ENCODE measurements around the gene ANKRD40CL. TPM values are rescaled to one million over a fixed set of nuclear protein-coding genes. Genes with fewer than 3 reads are reported as not detected.
"Not testable (repeated sequence)": the region's sequence is repeated elsewhere in the genome, so short reads cannot be mapped to it uniquely, and the experiment has no call there.

Gene ANKRD40CL
- total RNA-seq, 1 donor from 2014 or later: not detected

DNA sequence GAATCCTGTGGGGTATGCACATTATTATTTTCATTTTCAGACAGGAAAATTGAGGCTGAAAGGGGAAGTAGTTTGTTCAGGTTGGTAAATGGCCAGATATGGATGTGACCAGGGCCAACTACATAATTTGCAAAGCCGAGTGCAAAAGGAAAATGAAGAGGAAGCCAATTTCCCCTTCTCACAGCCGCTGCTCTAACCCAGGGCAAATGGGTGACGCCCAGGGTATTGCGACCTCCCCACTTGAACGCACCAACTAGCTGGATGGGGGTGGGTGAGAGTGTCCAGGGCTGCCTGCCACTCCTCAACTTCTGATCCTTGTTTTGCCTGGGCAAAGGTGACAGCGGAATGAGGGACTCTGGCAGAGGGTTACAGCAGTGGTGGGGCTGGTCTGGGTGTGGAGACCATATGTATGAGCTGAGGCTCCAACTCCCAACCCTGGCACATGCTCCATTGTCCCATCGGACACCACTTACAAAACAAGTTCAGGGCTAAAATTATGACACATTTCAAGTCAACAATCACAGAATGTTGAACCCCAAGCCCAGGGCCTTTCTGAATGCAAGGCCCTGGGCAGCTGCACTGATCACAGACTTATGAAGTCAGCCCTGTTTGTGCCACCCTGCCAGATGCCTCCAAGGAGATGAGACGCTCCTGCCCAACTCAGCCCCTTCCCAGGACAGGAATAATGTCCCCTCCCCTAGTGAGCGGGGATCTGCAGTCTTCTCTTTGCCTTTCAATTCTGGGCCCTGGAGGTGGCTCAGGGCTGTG is 1.7 kb downstream of the ANKRD40CL start:
- DNase-seq (ENCODE audit: low spot score): no peak
- intact Hi-C loops (cut with DNase I): no loop called here

GRCh38 chr17:50764734-50765149 is 2.6 kb downstream of the ANKRD40CL start:
- intact Hi-C loops (cut with DNase I): no loop called here
- DNase-seq (ENCODE audit: low spot score): no peak

GRCh38 chr17:50763716-50764475 is 3.4 kb downstream of the ANKRD40CL start:
- intact Hi-C loops (cut with DNase I): no loop called here

DNA sequence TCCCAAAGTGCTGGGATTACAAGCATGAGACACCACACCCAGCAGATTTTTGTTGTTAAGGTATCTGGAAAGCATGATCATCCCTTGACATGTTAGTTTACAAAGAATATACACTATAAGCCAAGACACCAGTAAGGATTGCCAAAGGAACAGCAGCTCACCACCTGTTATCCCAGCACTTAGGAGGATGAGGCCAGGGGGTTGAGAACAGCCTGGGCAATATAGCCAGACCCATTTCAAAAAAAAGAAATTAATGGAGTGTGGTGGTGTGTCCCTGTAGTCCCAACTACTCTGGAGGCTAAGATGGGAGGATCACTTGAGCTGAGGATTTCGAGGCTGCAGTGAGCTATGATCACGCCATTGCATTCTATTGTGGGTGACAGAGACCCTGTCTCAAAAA is 5.1 kb downstream of the ANKRD40CL start:
- DNase-seq (ENCODE audit: low spot score): no peak

More at GRCh38 chr17:50763716-50764475, 3.4 kb downstream of the ANKRD40CL start:
- DNase-seq (ENCODE audit: low spot score): no peak

DNA sequence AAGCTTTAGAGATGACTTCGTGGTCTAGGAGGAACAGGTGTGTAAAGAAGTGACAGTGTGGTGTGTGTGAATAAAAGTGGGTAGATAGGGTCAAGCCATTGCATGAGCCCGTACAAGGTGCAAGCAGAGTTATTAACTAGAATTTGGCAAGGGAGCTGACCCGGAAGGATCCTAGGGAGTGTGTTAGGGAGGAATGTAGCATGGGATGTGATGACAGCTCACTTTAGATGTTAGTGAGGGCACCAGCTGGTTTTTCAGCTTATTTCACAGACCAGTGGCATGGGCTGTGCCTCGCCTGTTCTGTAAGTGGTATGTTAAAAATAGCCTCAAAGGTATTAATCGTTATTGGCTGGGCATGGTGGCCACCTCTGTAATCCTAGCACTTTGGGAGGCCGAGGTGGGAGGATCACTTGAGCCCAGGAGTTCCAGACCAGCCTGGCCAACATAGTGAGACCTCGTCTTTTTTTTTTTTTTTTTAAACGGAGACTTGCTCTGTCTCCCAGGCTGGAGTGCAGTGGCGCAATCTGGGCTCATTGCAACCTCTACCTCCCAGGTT is 8.3 kb downstream of the ANKRD40CL start:
- intact Hi-C loops (cut with DNase I): no loop called here
- DNase-seq (ENCODE audit: low spot score): no peak

More for the DNA sequence above, 5.1 kb downstream of the ANKRD40CL start:
- intact Hi-C loops (cut with DNase I): no loop called here

DNA sequence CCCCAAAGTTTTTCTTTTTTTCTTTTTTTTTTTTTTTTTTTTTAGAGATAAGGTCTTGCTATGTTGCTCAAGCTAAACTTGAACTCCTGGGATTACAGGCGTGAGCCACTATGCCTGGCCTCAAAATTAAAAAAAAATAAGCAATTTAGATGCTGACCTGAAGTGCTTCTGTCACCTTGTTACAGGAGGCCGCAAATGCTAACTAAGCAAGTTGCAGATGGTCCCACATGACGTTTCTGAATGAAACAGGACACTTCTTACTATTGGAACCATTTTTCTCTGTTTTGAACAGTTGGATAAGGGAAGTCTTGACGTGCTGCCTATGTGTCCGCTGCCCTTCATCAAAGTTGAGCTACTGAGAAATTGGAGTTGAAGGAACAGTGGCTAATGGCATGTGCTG is 8.8 kb downstream of the ANKRD40CL start:
- no peak for DNase-seq (ENCODE audit: low spot score)
- intact Hi-C loops (cut with DNase I): no loop called here

GRCh38 chr17:50754521-50754920 is 12.8 kb downstream of the ANKRD40CL start:
- intact Hi-C loops (cut with DNase I): no loop called here
- DNase-seq (ENCODE audit: low spot score): no peak

- intact Hi-C loops (cut with DNase I): no loop called here
- DNase-seq (ENCODE audit: low spot score): no peak
Observed at GRCh38 chr17:50749245-50749644, 18.1 kb downstream of the ANKRD40CL start.

- intact Hi-C loops (cut with DNase I): no loop called here
- no peak for DNase-seq (ENCODE audit: low spot score)
Observed at GRCh38 chr17:50745631-50746030, 21.7 kb downstream of the ANKRD40CL start.

DNA sequence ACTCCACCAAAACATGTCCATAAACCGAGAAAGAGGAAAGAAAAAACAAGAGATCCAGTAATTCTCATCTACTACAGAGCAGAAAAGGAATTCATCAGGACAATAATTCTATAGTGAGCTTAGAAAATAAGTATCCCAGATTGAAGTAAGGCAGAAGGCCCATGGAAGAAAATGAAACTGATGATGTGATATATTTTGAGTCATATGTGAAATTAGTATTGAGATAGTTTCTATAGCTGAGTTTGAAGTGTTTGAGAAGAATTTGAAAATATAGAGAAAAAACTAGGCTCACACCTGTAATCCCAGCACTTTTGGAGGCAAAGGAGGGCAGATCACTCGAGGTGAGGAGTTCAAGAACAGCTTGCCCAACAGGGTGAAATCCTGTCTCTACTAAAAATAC is 28.2 kb downstream of the ANKRD40CL start:
- intact Hi-C loops (cut with DNase I): no loop called here
- DNase-seq (ENCODE audit: low spot score): no peak

DNA sequence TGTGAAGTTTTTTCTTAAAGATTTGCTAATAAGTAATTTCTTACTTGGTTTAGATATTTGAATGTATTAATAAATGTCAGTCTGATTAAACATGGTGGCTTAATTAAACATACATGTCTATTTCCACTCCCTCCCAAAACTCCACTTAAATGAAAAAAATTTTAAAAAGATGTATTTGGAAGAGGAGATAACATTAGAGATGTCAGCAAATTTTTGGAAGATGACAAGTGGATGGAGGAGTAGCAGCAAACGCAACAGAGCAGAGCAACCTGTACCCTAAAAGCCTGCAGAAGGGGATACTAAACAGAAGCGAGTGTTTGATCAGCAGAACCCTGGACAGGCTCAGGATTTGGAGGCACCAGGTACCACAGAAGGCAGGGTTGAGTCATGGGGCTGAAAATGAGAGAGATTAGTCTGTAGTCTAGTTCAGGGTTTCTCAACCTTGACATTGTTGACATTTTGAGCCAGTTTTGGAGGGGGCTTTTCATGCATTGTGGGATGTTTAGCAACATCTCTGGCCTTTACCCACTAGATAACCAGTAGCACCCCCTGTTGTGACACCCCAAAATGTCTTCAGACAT is 30.1 kb downstream of the ANKRD40CL start:
- DNase-seq (ENCODE audit: low spot score): no peak
- intact Hi-C loops (cut with DNase I): no loop called here

DNA sequence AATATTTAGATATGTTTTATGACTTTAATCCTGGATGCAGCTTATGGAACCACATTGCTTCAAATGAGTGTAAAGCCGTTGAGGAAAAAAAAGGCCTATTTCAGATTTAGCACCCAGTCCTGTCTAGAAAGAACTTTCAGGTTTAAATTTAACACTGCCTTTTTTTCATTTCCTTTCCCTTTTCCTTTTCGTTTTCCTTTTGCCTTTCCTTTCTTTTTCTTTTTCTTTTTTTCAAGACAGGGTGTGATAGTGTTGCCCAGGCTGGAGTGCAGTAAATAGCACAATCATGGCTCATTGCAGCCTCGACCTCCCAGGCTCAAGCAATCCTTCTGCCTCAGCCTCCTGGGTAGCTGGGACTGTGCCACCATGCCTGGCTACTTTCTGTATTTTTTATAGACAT is 32.0 kb downstream of the ANKRD40CL start:
- intact Hi-C loops (cut with DNase I): no loop called here

GRCh38 chr17:50731575-50732460 is 35.5 kb downstream of the ANKRD40CL start:
- DNase-seq (ENCODE audit: low spot score): no peak
- intact Hi-C loops (cut with DNase I): no loop called here

More for the DNA sequence above, 32.0 kb downstream of the ANKRD40CL start:
- DNase-seq (ENCODE audit: low spot score): no peak

DNA sequence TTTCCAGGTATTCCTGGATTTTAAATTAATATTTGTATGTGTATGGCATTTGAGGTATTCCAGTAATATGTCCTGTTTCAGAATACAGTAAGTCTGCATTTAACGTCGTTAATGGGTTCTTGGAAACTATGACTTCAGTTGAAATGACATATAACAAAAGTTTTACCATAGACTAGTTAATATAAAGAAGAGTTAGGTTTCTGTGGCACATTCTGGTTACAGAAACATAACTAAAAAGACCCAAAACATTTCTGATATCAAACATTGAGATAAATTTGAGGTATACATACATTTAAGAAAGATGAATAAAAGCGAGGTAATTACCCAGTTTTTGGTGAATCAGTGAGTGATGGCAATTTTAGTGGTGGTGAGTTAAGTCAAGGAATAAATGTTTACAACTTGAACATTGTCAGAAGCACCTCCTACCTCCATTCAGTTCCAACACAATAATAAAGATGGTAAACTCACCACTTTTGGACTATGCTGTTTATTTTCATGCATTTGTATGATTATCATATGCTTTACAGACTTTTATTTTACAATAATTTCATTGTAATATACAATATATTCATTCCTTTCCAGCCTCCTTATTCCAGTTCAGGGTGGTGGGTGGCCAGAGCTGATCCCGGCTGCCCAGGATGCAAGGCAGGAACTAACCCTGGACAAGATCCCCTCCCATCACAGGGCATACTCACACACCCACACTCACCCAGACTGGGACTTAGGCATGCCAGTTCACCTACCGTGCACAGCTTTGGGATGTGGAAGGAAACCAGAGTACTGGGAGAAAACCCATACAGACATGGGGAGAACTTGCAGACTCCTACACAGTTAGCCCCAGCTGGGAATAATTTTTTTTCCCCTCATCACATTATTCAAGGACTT is 38.2 kb downstream of the ANKRD40CL start:
- intact Hi-C loops (cut with DNase I): no loop called here
- no peak for DNase-seq (ENCODE audit: low spot score)

- no peak for DNase-seq (ENCODE audit: low spot score)
- intact Hi-C loops (cut with DNase I): no loop called here
Observed at GRCh38 chr17:50728112-50728429, 39.2 kb downstream of the ANKRD40CL start.

GRCh38 chr17:50725769-50726655 is 41.3 kb downstream of the ANKRD40CL start:
- DNase-seq (ENCODE audit: low spot score): no peak
- intact Hi-C loops (cut with DNase I): no loop called here

DNA sequence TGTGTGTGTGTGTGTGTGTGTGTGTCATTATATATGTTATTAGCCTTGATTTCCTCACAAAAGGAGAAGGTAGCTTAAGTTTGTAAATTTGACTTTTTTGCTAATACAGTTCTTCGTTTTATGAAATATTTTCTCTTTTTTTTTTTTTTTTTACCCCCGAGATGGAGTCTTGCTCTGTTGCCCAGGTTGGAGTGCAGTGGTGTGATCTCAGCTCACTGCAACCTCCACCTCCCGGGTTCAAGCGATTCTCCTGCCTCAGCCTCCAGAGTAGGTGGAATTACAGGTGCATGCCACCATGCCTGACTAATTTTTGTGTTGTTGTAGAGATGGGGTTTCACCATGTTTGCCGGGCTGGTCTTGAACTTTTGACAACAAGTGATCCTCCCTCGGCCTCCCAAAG is 42.7 kb downstream of the ANKRD40CL start:
- DNase-seq (ENCODE audit: low spot score); intact Hi-C loops (cut with DNase I): not testable (repeated sequence)

DNA sequence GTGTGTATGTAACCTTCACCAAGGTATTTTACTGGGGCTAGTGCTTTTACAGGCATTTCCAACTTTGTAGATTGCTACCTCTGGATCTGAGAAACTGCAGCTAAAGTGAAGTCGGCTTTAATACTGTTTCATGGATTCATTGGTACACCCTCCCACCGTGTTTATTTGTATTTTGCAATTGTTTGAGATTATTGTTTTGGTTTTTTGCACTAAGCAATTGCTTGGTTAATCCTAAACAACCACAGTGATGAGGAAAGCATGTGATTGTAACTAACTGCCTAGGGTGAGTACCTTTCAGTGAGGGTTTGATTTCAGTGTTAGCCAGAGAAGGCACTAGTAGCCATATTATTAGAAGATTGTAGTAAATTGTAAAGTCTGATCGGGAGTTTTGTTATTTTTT is 44.6 kb downstream of the ANKRD40CL start:
- DNase-seq (ENCODE audit: low spot score): no peak
- intact Hi-C loops (cut with DNase I): no loop called here
